Smooth muscle cell (in vitro differentiated cells): ENCODE data around the gene OR10A3. TPM values are rescaled to one million over a fixed set of nuclear protein-coding genes. Genes with fewer than 3 reads are reported as not detected.

Experiments used
- DNase-seq: peaks from one replicate; lab custom pipeline; 2025; ENCODE audit not compliant: unreplicated experiment; lab: John Stamatoyannopoulos, UW
- H2AFZ ChIP-seq: fragments of 200-600 bp; sonication (generic); 2 replicates; pipeline ENCODE4 v1.6.0; 2016; ENCODE audit warnings: antibody characterized with exemption, low read depth, mild to moderate bottlenecking
- H3F3A ChIP-seq: fragments of 200-600 bp; sonication (generic); 2 replicates; pipeline ENCODE4 v1.6.0; 2017; ENCODE audit warnings: antibody characterized with exemption, low read depth
- H3K27ac ChIP-seq: fragments of 200-600 bp; sonication (generic); 2 replicates; pipeline ENCODE4 v1.5.1; 2016; ENCODE audit warnings: low read depth, mild to moderate bottlenecking
- H3K27me3 ChIP-seq: fragments of 200-600 bp; sonication (generic); 2 replicates; pipeline ENCODE4 v1.6.1; 2016; ENCODE audit warnings: low read depth, mild to moderate bottlenecking
- H3K36me3 ChIP-seq: fragments of 200-600 bp; sonication (generic); 2 replicates; pipeline ENCODE4 v1.5.1; 2016; ENCODE audit warnings: low read depth
- H3K4me1 ChIP-seq: fragments of 200-600 bp; sonication (generic); 2 replicates; pipeline ENCODE4 v1.5.1; 2016; ENCODE audit warnings: low read depth
- H3K4me2 ChIP-seq: fragments of 200-600 bp; sonication (generic); 2 replicates; pipeline ENCODE4 v1.6.0; 2016; ENCODE audit warnings: mild to moderate bottlenecking
- H3K4me3 ChIP-seq: fragments of 200-600 bp; sonication (generic); 2 replicates; pipeline ENCODE4 v1.5.1; 2016; ENCODE audit warnings: mild to moderate bottlenecking
- H3K79me2 ChIP-seq: fragments of 200-600 bp; sonication (generic); 2 replicates; pipeline ENCODE4 v1.6.0; 2016; ENCODE audit warnings: low read depth, mild to moderate bottlenecking
- H3K9ac ChIP-seq: fragments of 200-600 bp; sonication (generic); 2 replicates; pipeline ENCODE4 v1.6.0; 2016; ENCODE audit warnings: low read depth
- H3K9me3 ChIP-seq: fragments of 200-600 bp; sonication (generic); replicated peaks from 2 replicates; pipeline ENCODE4 v1.5.1; 2016; ENCODE audit warnings: low read depth
- H4K20me1 ChIP-seq: fragments of 200-600 bp; sonication (generic); 2 replicates; pipeline ENCODE4 v1.6.0; 2016; ENCODE audit warnings: low read depth
- WGBS: methylation state at CpG from one replicate; pipeline ENCODE4 v1.1.7; 2016; ENCODE audit warnings: low lambda C conversion rate; 5-methylcytosine and 5-hydroxymethylcytosine counted together
- polyA plus RNA-seq: library from polyadenylated mRNA; unstranded; fragments of >200 nt; fragmentation: Nextera tagmentation; extraction: Ambion mirVana; gene quantifications from 2 replicates; pipeline ENCODE4 v1.2.1, GENCODE V29; 2016
- total RNA-seq: library from RNA; depleted of rRNA; stranded (reverse); fragments of >200 nt; gene quantifications from 2 replicates; pipeline ENCODE4 v1.2.3, GENCODE V29; 2014
- TF ChIP-seq, protein P1 (sequence below): fragments of 200-600 bp; sonication (generic); IDR thresholded peaks from 2 replicates; pipeline ENCODE4 v1.5.1; 2017; ENCODE audit warnings: borderline replicate concordance, mild to moderate bottlenecking, antibody characterized with exemption; ENCODE audit not compliant: insufficient read depth, poor library complexity, severe bottlenecking

The OR10A3 gene
- total and polyA plus RNA-seq, 2 experiments from 2014 or later, result not detected

DNA sequence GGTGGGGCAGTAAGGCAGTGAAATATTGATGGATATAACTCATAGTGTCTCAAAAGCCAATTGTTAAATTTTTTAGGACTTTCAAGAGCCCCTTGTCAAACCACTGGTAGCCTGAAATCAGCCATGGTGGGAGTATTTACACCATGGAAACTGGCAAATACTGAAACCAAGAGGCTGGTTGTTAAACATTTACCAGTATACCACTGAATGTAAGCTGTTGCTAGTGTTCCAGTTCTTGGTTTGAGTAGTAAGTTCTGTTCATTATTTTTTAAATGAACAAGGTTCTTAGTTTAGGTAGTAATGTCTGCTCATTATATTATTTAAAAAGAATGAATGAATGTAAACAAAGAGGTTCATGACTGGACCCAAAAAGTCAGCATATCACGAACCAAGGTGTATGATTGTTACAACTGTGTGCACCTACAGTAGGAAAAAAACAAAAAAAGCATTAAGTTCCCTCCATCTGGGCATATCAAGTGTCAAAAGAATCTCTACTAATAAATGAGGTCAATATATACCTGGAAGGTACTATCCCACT is 41.1 kb upstream of the OR10A3 start:
- H4K20me1 ChIP-seq, result no peaks in the 10 kb centered on the region
- 97% methylated on average over 1 of the region's 1 CpG for WGBS

DNA sequence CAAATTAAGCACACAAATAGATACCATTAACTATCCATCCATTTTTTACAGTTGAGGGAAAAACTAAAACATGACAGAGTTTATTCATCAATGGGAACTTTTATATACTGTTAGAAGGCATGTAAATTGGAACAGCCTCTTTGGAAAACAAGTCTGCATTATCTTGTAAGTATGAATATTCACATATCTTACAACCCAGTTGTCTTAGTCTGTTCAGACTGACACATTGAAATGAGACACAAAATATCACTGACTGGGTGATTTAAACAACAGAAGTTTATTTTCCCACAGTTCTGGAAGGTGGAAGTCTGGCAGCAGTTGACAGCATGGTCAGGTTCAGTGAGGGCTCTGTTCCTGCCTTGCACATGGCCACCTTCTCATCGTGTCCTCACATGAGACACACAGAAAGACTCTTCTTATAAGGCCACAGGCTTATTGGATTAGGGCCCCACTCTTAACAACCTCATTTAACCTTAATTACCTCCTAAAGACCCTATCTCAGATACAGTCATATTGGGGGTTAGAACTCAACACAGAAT is 40.2 kb upstream of the OR10A3 start:
- Histone ChIP-seq H3K27me3 (no peaks in the 10 kb centered on the region), H3K4me1 (no peaks in the 10 kb centered on the region), H3F3A (no peaks in the 10 kb centered on the region), H3K4me2 (no peak overlapping the region), H3K9me3 (no peaks in the 10 kb centered on the region), H3K27ac (no peak overlapping the region), H2AFZ (no peak overlapping the region), H3K36me3 (no peaks in the 10 kb centered on the region), H3K4me3 (no peak overlapping the region), H4K20me1 (no peaks in the 10 kb centered on the region), H3K79me2 (no peaks in the 10 kb centered on the region), H3K9ac (no peak overlapping the region)
- 87% methylated on average over 1 of the region's 1 CpG for WGBS
- no peak for DNase-seq
- TF ChIP-seq, protein P1, sequence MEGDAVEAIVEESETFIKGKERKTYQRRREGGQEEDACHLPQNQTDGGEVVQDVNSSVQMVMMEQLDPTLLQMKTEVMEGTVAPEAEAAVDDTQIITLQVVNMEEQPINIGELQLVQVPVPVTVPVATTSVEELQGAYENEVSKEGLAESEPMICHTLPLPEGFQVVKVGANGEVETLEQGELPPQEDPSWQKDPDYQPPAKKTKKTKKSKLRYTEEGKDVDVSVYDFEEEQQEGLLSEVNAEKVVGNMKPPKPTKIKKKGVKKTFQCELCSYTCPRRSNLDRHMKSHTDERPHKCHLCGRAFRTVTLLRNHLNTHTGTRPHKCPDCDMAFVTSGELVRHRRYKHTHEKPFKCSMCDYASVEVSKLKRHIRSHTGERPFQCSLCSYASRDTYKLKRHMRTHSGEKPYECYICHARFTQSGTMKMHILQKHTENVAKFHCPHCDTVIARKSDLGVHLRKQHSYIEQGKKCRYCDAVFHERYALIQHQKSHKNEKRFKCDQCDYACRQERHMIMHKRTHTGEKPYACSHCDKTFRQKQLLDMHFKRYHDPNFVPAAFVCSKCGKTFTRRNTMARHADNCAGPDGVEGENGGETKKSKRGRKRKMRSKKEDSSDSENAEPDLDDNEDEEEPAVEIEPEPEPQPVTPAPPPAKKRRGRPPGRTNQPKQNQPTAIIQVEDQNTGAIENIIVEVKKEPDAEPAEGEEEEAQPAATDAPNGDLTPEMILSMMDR, result no peak

More for the DNA sequence above, 41.1 kb upstream of the OR10A3 start:
- Histone ChIP-seq H3K9ac (no peak overlapping the region), H3F3A (no peaks in the 10 kb centered on the region), H3K9me3 (no peaks in the 10 kb centered on the region), H3K36me3 (no peaks in the 10 kb centered on the region), H2AFZ (no peak overlapping the region), H3K27me3 (no peaks in the 10 kb centered on the region), H3K4me1 (no peaks in the 10 kb centered on the region), H3K4me2 (no peak overlapping the region), H3K79me2 (peaks cover 5% of the 10 kb centered on the region), H3K4me3 (no peak overlapping the region), H3K27ac (no peak overlapping the region)
- no peak for DNase-seq
- TF ChIP-seq, protein P1, result no peak

DNA sequence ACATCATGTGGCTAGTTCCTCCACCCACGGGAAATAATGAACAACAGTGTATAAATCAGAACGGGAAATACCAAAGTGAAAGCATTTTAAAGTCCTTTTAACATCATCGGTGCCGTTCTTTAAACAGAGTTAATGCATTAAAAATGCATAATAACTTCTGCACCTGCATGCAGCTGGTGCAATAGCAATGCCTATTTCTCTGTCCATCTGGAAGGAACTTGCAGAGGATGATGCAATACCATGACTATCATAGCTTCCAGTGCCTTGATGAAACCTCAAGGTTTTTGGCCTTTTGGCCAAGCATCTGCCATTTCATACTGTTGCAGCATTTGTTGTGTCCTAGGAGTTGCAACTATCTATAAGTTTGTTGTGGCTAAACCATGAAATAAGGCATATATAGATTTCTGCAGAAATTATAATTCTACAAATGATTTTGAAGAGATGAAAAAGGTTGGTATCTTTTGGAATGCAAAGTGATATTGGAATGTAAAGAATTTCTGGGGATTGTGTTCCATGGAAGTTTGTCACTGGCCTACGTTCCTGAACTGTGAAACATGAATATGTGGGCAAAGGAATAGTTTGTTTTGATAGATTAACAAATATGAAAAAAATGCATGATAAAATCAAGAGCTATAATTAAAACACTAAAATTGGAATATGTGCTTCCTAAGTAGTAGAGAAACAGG is 35.9 kb upstream of the OR10A3 start:
- H3K4me1 ChIP-seq, result no peaks in the 10 kb centered on the region
- no peak overlapping the region for H2AFZ ChIP-seq
- no peaks in the 10 kb centered on the region for H3K36me3 ChIP-seq
- no peak overlapping the region for H3K9ac ChIP-seq
- no peaks in the 10 kb centered on the region for H3K79me2 ChIP-seq
- no peaks in the 10 kb centered on the region for H4K20me1 ChIP-seq
- WGBS, result 78% methylated on average over 5 of the region's 5 CpGs
- H3K27me3 ChIP-seq, result no peaks in the 10 kb centered on the region
- no peak overlapping the region for H3K27ac ChIP-seq
- no peak overlapping the region for H3K4me3 ChIP-seq
- no peak overlapping the region for H3K4me2 ChIP-seq
- TF ChIP-seq, protein P1, result no peak
- H3F3A ChIP-seq, result no peaks in the 10 kb centered on the region
- H3K9me3 ChIP-seq, result no peaks in the 10 kb centered on the region
- DNase-seq, result no peak
